ENCODE results near the gene TMEM245.

DNA sequence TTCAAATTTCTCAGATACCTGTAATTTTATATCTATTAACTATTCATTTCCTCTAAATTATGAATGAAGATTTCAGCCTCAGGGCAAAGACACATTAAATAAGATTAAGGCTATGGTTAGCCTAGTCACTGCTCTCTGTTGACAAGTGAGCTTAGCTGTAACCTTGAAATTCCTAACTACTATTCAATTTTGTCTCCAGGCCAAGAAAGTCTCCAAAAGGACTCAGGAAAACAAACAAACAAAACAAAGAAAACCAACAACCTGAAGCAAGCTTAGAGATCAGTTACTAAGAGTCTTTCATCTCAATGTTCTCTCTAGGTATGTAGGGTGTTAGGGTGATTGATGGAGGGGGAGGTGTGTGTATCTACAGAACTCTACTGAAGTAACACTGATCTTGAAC is 96.9 kb downstream of the TMEM245 start:
- TF ChIP-seq, protein P1, sequence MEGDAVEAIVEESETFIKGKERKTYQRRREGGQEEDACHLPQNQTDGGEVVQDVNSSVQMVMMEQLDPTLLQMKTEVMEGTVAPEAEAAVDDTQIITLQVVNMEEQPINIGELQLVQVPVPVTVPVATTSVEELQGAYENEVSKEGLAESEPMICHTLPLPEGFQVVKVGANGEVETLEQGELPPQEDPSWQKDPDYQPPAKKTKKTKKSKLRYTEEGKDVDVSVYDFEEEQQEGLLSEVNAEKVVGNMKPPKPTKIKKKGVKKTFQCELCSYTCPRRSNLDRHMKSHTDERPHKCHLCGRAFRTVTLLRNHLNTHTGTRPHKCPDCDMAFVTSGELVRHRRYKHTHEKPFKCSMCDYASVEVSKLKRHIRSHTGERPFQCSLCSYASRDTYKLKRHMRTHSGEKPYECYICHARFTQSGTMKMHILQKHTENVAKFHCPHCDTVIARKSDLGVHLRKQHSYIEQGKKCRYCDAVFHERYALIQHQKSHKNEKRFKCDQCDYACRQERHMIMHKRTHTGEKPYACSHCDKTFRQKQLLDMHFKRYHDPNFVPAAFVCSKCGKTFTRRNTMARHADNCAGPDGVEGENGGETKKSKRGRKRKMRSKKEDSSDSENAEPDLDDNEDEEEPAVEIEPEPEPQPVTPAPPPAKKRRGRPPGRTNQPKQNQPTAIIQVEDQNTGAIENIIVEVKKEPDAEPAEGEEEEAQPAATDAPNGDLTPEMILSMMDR (IDR thresholded peaks at IDR 0.05): no peak
- TF ChIP-seq SIN3A (IDR thresholded peaks at IDR 0.05; ENCODE audit: borderline replicate concordance, insufficient read depth, low read depth, low read length) (no peak), POLR2AphosphoS5 (IDR thresholded peaks at IDR 0.05; ENCODE audit: low read depth, low read length) (no peak)
- TF ChIP-seq, protein P2, sequence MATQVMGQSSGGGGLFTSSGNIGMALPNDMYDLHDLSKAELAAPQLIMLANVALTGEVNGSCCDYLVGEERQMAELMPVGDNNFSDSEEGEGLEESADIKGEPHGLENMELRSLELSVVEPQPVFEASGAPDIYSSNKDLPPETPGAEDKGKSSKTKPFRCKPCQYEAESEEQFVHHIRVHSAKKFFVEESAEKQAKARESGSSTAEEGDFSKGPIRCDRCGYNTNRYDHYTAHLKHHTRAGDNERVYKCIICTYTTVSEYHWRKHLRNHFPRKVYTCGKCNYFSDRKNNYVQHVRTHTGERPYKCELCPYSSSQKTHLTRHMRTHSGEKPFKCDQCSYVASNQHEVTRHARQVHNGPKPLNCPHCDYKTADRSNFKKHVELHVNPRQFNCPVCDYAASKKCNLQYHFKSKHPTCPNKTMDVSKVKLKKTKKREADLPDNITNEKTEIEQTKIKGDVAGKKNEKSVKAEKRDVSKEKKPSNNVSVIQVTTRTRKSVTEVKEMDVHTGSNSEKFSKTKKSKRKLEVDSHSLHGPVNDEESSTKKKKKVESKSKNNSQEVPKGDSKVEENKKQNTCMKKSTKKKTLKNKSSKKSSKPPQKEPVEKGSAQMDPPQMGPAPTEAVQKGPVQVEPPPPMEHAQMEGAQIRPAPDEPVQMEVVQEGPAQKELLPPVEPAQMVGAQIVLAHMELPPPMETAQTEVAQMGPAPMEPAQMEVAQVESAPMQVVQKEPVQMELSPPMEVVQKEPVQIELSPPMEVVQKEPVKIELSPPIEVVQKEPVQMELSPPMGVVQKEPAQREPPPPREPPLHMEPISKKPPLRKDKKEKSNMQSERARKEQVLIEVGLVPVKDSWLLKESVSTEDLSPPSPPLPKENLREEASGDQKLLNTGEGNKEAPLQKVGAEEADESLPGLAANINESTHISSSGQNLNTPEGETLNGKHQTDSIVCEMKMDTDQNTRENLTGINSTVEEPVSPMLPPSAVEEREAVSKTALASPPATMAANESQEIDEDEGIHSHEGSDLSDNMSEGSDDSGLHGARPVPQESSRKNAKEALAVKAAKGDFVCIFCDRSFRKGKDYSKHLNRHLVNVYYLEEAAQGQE (IDR thresholded peaks at IDR 0.05; ENCODE audit: insufficient read depth in 1 of 2, low read depth in 2 of 2, low read length in 1 of 2): no peak

Data from Panc1 (cell line).